Stimulated activated CD8-positive, alpha-beta memory T cell treated with anti-CD3 and anti-CD28 coated beads, Interleukin-15, amount 100 ng/mL, for 24 hours (primary cell): ENCODE measurements around the gene EYA2.
"Not testable (repeated sequence)": the region's sequence is repeated elsewhere in the genome, so short reads cannot be mapped to it uniquely, and the experiment has no call there.

Source experiments
- DNase-seq: peaks from one replicate; pipeline ENCODE4 v3.0.0-alpha.2; 2020; ENCODE audit warnings: low read depth

EYA2 gene

DNA sequence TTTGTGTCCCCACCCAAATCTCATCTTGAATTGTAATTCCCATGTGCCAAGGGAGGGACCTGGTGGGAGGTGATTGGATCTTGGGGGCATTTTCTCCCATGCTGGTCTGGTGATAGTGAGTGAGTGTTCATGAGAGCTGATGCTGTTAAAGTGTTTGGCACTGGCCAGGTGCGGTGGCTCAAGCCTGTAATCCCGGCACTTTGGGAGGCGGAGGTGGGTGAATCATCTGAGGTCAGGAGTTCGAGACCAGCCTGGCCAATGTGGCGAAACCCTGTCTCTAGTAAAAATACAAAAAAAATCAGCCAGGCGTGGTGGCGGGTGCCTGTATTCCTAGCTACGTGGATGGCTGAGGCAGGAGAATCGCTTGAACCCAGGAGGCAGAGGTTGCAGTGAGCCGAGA, 37.8 kb downstream of the EYA2 start:
- DNase-seq: not testable (repeated sequence)

DNA sequence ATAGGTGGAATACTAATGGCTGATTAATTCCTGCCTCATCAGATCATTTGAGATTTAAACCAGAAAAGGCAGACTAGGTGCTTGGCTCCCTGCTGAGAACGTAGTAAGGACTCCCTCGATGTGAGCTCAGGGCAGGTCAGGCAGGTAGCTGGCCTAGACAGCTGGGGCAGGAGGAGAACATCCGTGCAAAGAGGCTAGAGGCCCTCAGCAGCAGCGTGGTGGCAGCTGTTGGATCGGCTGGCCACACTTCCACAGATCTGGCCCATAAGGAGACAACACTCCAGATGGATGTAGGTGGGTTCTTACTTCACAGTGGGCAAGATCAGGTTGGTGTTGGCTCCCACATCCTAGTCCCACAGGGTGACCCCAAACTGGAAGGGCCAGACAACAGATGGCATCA, 38.5 kb downstream of the EYA2 start:
- no peak for DNase-seq

DNA sequence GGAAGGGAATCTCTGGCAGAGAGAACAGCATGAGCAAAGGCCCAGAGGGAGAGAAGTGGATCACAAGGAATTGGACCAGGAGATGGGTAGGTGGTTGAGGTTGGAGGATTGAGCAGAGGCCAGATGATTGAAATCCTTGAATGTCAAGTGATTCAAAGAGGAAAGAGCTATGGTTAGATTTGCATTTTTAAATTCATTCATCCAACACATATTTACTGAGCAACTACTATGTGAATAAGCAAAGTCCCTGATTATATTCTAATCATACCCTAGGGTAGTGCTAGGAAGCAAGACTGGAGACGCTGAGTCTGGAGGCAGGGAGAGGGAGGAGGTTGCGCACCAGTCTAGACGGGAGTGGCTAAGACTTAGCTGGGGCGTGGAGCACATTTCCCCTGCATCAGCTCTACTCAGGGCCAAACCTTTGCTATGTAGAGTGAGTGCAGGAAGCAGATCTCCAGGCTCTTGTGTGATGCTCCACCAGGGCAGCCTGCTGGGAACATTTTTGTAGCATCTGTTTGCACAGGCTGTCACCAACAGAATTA, 40.2 kb downstream of the EYA2 start:
- no peak for DNase-seq

DNA sequence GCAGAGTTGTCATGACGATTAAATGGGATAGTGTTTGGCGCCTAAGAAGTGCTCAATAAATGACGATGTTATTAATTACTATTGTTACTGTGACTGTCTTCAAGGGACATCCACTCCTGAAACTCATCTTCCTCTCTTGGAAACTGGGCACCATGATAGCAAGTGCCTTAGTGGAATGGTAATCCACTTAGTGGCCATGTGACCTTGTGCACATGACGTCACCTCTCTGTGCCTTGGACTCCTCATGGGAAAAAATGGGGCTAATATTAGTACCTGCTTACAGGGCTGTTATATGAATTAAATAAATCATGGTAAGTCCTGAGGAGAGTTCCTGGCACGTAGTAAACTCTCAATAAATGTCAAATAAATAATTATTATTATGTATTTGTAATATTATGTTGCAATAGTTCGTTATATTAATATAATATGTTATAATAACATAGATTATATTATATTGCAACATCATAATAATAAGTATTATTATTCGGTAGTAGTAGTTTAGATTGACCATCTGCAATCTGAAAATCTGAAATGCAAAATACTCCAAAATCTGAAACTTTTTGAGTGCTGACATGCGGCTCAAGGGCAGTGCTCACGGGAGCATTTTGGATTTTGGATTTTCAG, 40.9 kb downstream of the EYA2 start:
- DNase-seq: no peak

DNA sequence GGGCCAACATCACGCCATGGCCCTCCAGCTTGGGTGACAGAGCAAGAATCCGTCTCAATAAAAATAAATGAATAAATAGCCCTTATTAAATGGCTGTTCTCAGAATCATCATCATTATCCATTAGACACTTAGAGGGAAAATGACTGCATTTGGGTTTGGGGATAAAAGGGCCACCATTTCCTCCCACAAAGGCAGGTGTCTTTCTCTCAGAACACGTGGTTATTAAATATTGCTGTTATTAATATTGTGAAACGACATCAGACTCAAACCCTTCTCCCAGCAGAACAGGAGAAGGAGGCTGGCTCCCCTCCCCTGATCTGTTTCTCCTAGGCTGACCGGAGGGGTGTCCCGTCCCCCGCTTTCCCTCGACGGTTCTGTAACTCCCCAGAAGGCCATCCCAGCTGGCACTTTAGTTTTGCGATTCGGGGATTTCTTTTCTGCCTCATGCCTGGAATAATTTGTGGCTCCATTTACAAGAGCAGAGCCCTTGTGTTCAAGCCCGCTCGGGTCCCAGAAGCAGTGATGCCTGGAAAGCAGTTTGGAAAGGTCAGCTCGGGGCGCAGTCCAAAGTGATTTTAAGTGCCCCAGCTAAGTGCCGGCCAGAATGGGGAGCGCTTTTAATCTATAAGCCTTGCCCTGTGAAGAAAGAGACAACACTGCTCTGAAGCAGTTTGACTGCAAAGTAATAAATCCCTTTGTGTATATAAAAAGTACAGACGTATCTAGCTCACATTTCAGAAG, 41.9 kb downstream of the EYA2 start:
- DNase-seq: no peak

DNA sequence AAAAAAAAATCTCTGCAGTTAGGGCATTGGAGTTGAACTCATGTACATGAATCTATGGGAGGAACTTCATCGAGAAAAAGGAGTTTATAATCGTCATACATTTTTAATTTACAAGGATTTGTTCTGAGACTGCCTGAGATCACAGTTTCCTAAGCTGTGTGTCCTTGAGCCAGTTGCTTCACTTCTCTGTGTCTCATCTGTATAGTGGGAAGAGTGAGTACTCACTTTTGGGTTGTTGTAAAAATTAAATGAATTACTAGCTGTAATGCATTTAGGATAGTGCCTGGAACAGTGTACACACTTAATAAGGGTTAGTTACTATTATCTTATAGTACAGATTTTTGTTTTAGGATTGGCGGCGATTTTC, 42.5 kb downstream of the EYA2 start:
- DNase-seq: no peak

DNA sequence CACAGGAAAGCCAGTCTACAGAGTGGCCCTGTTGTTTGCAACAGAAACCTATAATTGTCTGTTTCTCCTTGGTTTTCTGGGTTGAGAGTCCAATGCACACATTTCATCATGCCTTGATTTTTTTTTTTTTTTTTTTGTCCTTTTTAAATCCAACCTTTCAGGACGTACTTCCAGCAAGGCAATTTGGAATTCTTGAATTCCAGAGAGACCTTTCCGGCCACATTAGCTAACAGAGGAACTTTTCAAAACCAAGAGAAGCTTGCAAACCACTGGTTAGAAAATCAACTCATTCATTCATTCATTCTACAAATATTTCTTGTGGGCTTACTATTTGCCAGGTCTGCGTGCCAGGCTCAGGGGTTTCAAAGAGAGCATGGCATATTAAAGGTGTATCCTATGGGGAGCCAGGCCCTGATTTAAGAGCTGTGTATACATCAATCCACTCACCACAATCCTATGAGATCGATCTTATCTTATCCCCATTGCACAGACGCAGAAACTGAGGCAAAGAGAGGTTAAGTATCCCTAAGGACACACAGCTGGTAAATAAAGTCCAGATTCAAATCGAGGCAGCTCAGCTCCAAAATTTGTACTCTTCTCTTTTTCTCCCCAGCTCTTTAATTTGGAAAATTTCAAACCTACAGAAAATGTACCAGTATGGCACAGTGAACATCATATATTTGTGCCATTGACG, 43.0 kb downstream of the EYA2 start:
- DNase-seq: no peak

DNA sequence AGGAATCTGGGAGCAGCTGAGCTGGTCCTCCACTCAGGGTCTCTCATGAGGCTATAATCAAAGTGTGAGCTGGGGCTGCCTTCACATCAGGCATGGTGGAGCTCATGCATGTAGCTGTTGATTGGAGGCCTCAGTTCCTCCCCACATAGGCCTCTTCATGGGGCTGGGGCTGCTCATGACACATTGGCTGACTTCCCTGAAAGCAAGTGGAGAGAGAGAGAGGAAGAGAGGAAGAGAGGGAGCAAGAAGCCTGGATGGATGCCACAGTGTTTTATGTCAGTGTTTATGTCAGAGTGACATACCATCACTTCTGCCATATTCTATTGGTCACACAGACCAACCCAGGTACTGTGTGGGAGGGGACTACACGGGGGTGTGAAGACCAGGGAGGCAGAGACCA, 43.8 kb downstream of the EYA2 start:
- no peak for DNase-seq

DNA sequence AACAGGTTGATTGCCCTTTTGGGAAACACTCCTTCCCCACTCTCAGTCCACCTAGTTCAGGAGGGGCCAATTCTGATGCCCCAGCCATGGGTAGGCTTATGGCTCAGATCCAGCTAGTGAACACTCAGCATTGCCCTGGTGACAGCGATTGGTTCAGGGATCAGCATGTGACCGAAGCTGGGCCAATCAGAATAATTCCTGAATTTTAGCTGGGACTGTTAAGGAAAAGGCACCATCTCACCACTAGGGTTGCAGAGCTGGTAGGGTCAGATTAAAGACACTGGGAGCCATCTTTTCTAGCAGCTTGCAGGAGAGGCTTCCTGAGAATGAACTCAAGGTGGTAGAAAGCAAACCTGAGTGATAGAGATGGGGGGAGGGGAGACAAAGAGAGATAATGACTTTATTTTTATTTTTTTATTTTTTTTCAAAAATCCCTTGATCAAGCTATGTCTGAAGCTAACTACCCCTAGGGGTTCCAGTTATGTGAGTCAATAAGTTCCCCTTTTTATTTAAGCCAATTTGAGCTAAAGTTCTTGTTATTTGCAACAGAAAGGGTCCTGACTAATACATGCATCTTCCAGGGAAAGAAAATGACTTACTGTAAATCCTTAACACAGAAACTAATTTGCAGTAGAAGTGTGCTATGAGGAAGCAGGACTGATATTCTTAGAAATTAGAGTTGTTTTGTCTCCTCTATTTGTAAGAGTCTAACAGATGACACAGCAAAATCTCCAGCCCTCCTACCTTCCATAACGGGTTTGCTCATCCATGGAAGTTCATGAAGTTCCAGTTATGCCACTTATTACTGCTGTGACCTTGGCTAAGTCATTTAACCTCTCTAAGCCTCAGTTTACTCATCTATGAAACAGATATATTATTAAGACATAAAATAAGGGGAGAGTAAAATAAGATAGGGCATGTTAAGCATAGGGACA, 44.7 kb downstream of the EYA2 start:
- DNase-seq: no peak

DNA sequence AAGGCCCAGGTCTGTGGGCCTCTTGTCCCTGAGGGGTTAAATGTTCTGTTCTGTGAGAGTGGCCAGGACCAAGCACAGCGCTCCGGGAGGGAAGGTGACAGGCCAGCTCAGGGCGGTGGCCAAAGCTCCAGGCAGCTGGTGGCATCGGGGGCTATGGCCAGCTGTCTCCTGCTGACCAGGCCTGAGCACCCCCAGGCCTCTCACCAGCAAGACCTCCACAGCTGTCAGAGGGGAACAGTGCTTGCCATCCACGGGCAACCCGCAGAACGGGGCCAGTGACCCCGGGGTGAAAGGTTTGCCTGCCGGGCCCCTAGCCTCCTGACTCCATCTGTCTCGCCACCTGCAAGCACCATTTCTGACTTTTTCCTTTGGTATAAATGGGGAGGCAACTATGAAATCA, 46.0 kb downstream of the EYA2 start:
- no peak for DNase-seq

DNA sequence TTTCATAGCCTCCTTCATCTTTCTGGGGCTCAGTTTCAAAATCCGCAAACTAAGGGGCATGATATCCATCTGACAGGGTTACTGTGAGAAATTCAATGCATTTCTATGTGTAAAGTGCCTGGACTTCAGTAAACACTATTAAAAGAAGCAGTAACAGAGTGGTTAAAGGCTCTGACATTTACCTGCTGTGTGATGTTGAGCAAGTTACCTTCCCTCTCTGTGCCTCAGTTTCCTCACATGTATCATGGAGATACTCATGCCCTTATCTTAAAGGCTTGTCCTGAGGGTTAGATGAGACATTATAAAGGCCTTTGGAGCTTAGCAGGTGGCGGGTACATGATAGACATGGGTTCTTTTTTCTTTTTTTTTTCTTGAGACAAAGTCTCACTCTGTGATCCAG, 46.8 kb downstream of the EYA2 start:
- DNase-seq: no peak

DNA sequence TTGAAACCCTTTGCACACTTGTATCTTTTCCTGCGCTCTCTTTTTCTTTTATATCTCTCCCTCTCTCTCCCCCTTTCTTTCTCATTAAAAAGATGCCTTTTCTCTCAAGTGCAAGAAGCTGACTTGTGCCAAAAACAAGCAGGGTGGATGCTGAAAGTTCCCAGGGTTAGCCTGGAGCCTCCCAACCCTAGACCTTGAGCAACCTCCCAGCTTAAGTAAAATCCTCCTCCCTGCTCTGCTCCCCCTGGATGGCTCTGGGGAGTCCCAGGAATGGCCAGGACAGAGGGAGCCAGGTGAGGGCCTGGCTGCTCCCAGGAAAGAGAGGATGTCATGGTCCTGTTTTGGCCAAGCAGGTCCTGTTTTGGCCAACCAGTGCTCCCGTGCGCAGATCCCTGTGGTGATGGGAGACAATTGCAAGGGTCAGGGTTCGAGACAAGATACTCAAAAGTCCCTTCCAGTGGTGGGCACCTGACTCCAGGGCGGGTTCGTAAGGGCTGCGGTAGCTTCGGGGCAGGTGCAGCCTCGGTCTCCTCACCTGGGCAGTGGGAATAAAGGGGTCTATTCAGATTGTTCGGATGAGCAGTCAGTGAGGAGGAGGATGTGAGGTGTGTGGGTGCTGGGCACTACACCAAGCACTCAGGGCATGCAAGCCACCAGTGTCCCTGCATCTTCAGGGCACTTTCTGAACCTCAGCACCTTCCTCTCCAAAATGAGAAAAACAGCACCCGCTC, 49.4 kb downstream of the EYA2 start:
- DNase-seq: no peak

DNA sequence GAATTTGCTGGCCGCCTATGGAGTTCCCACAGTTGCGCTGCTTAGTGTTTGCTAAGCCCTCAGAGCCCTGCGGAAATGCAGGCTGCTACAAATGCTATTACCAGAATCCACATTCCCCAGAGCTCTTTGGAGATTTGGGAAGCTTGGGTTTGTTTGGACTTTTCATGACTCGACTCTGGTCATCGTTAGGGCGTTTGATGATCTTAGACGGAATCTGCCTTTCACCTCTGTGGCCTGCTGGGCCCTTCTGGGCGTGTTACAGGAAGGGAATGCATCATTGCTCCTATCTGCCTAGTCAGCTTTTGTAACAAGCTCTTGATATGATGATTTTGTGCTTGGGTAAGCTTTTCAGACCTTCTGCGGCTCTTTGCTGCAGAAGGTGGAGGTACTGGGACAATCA, 50.8 kb downstream of the EYA2 start:
- DNase-seq: no peak

DNA sequence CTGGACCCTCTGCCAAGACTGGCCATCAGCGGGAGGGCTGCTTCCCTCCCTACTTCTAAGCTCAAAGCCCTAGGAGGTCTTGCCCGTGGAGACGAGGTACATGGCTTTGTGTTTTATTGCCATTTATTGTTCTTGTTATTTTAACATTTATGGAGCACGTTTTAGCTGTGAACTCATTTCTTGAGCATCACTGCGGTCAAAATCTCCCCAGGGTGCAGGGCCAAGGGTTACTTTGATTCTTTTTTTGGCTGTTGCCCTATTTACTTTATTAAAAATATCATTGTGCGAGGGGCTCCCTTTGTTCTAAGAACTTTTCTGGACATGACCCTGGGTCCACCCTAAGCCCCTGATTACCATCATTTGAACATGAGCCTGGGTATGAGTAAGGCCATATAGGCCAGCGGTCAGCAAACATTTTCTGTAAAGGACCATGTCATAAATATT, 51.6 kb downstream of the EYA2 start:
- DNase-seq: no peak

DNA sequence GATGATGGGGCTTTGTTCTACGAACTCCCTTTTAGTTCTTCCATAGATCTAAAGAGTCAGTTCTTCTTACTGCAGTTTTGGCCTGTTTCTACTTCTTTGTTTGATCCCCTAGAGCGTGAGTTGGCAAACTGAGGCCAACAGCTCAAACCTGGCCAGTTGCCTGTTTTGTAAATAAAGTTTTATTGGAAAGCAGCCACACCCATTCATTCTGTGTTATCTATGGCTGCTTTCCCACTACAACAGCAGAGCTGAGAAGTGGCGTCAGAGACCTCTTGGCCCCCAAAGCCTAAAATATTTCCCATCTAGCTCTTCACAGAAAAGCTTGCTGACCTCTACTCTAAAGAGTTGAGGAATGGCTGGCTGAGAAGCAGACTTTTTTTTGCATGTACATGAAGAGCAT, 52.2 kb downstream of the EYA2 start:
- no peak for DNase-seq

DNA sequence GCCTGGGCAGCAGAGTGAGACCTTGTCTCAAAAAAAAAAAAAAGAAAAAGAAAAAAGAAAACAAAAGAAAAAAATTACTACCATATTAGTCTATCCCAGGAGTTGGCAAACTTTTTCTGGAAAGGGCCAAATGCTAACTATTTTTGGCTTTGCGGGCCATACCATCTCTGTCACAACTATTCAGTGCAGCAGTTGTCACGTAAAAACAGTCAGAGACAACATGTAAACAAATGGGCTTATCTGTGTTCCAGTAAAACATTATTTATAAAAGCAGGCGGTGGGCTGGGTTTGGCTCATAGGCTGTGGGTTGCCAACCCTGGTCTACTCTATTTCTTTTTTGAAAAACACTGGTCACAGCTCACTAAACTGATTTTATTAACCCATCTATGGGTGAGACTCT, 53.4 kb downstream of the EYA2 start:
- no peak for DNase-seq

DNA sequence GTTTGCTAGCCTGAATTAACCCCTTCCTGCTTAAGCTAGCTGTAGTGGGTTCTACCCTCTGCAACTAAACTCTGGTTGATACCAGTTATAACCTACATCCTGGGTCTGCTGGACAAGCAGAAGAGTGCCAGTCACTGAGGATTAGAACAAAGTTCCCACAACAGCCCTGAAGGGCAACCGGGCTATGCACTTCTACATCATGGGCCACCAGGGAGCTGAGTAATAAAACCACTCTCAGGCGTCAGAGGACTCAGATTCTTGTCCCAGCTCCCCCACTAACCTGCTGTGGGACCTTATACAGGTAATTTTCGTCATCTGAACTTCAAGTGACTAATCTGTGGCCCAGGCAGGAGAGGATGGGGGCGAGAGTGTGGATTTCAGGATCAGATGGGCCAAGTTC, 56.8 kb downstream of the EYA2 start:
- no peak for DNase-seq

DNA sequence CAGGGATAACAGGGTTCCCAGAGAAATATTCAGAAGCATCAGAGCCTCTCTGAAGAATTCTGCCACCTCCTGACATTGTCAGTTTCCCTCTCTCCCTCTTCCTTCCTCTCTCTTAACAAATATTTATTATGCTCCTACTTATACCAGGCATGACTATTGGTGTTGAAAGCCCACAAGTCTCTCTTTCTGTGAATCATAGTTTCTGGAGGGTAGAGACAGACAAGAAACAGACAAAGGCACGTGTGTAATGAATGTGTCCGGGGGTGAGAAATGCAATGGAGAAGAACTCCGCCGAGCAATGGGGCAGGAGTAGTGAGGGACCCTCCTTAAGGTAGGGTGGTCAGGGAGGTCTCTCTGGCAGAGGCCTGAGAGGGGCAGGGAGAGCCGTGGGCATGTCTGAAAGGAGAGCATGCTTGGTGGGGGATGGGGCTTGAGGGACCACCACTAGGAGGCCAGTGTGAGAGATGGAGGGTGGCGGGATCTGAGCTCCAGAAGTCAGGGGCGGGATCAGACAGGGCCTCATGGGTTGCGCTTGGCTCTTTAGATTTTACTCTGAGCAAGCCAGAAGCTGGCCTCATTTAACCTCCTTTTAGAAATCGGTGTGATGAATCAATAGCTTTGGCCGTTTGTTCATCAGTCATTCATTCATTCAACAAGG, 57.3 kb downstream of the EYA2 start:
- no peak for DNase-seq

DNA sequence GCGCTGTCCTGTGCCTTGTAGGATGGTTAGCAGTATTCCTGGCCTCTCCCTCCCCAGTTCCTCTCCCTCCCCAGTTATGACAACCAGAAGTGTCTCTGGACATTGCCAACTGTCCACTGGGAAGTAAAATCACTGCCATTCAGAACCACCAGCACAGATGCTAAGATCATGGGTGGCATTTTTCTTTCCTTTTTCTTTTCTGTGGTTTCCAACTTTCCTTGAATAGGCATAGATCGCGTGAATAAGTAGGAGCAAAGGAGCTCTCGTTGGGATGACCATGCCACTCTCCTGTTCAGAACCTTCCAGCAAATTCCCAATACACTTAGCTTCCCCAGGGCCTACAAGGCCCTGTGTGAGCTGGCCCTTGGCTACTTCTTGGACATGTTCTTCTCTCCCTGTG, 59.0 kb downstream of the EYA2 start:
- DNase-seq: no peak

DNA sequence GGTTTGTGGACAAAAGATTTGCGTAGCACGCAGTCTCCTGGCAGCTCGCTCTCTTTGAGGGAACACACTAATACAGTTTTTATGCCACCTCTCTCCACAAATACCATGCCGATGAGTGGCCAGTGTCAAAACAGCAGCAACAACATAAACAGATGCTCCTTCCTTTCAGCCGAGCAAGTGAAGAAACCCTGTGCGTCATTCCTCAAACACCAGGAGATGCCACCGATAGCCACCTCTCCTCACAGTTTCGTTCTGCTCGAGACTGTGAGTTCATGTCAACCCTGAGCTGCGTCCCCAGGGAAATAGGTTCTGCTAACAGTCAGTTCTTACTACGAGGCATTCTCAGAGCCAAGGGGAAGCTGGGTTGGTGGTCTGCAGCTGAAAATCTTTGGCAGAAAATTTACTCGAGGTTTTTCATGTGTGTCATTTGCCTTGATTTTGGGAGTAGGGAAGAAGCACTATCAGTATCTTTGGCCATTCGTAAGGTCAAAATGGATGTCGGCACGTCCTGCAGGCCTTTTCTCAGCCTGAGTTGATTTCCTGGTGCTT, 59.9 kb downstream of the EYA2 start:
- DNase-seq: no peak
